AG04450 (cell line): ENCODE measurements around the gene LCE1D. TPM values are rescaled to one million over a fixed set of nuclear protein-coding genes. Genes with fewer than 3 reads are reported as not detected.

Experiments used
- CTCF ChIA-PET: fragments of 300-600, 350-600 bp; formaldehyde crosslinking; extraction: SDS; loops from one replicate; lab custom pipeline; 2022; ENCODE audit warnings: antibody characterized with exemption, inconsistent platforms; lab: Charles Lee
- POLR2A ChIA-PET: fragments of 350-600 bp; formaldehyde crosslinking; extraction: SDS; loops from one replicate; lab custom pipeline; 2021; ENCODE audit warnings: antibody characterized with exemption, inconsistent platforms; lab: Yijun Ruan, JAX
- DNase-seq: peaks from one replicate; pipeline ENCODE4 v3.0.0-alpha.2; 2011; ENCODE audit warnings: low read depth, low spot score
- H3K27ac ChIP-seq: one replicate; pipeline ENCODE4 v1.5.1; 2012; ENCODE audit warnings: low read depth, low read length, control low read depth
- H3K27me3 ChIP-seq: one replicate; pipeline ENCODE4 v1.6.0; 2012; ENCODE audit warnings: low read length; ENCODE audit not compliant: control insufficient read depth, insufficient read depth
- H3K4me3 ChIP-seq: 2 replicates; pipeline ENCODE4 v1.5.1; 2011; ENCODE audit warnings: mild to moderate bottlenecking, low read depth, low read length, control low read depth
- H3K9me3 ChIP-seq: 2 replicates; pipeline ENCODE4 v1.5.1; 2012; ENCODE audit warnings: low read length; ENCODE audit not compliant: control insufficient read depth, insufficient read depth
- polyA plus RNA-seq: library from polyadenylated mRNA; depleted of rRNA; stranded (reverse); fragments of >200 nt; gene quantifications from 2 replicates; pipeline ENCODE4 v1.2.3, GENCODE V29; 2011; rRNA removed
- TF ChIP-seq, protein P1 (sequence below): IDR thresholded peaks from 2 replicates; pipeline ENCODE4 v1.5.1; 2011; ENCODE audit warnings: low read depth, low read length, control low read depth, inconsistent platforms

LCE1D gene
- polyA plus RNA-seq, 1 experiment, result not detected

DNA sequence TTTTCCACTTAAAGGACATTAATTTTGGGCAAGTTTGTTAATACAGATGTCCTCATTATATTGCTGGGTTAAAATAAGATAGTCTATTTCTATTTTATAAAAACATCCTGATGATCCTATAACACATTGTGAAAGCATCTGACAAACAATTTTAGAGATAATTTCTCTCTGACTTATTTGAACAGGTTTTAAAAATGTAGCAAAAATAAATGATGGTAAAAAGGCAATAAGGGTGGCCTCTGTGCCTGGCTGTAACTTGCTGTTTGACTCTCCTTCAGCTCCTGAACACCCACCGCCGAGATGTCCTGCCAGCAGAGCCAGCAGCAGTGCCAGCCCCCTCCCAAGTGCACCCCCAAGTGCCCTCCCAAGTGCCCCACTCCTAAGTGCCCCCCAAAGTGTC, 30.7 kb downstream of the LCE1D start, which contains the start of gene LCE1A:
Gene LCE1A (plus strand): TSS at position 301 of the 400 bp plus-strand sequence. CDS start 0 bp downstream, at position 301.
- no peaks in the 10 kb centered on the region for H3K27me3 ChIP-seq
- CTCF ChIA-PET, result no interaction called here
- DNase-seq, result no peak
- no peak within 1 kb of the TSS for H3K27ac ChIP-seq
- POLR2A ChIA-PET, result no interaction called here
- H3K4me3 ChIP-seq, result no peak within 1 kb of the TSS
- peaks cover 6% of the 10 kb centered on the region; the same call in 1 of the 2 replicates for H3K9me3 ChIP-seq
- TF ChIP-seq, protein P1, sequence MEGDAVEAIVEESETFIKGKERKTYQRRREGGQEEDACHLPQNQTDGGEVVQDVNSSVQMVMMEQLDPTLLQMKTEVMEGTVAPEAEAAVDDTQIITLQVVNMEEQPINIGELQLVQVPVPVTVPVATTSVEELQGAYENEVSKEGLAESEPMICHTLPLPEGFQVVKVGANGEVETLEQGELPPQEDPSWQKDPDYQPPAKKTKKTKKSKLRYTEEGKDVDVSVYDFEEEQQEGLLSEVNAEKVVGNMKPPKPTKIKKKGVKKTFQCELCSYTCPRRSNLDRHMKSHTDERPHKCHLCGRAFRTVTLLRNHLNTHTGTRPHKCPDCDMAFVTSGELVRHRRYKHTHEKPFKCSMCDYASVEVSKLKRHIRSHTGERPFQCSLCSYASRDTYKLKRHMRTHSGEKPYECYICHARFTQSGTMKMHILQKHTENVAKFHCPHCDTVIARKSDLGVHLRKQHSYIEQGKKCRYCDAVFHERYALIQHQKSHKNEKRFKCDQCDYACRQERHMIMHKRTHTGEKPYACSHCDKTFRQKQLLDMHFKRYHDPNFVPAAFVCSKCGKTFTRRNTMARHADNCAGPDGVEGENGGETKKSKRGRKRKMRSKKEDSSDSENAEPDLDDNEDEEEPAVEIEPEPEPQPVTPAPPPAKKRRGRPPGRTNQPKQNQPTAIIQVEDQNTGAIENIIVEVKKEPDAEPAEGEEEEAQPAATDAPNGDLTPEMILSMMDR, result no peak

DNA sequence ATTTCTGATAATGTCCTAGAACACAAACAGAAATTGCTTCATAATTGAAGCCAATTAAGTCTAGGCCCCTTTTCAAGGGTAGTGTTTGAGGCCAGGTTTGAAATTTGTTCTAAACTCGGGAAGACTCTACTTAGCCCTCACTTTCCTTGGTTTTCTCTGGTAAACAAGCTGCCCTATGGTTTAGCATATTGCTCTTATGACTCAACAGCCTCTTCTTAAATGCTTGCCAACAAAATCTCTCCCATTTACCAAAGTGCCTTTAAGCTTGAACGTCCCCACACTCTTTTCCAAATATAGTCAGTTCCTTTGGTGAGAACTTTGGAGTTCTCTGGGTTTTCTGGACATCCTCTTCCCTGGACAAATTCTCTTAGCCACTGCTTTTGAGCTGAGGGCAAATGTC, 40.3 kb downstream of the LCE1D start:
- Histone ChIP-seq H3K4me3 (no peak overlapping the region), H3K27ac (no peak overlapping the region), H3K9me3 (no peaks in the 10 kb centered on the region), H3K27me3 (no peaks in the 10 kb centered on the region)
- TF ChIP-seq, protein P1, result no peak
- POLR2A ChIA-PET, result no interaction called here
- CTCF ChIA-PET, result no interaction called here
- DNase-seq, result no peak

DNA sequence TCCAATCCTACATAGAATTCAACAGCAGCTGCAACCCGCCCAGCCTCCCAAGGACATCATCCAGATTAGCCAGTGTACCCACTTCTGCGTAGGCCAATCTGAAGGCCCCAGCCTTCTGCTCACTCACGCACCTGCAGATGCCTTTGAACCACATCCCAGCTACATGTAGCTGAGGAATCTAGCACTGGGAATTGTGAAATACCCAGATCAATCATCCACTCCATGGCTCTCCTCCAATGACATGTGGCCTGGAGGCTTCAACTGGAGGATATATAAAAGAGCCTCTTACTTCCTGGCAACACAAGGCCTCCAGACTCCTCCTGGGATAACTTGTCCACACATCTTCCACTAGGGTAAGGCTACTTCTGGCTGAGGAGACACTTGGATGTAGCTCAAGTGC, 46.0 kb downstream of the LCE1D start, which contains the start of gene LCE6A:
Gene LCE6A (plus strand): TSS at position 301 of the 400 bp plus-strand sequence. CDS start 665 bp downstream, outside the sequence.
- H3K27ac ChIP-seq, result no peak within 1 kb of the TSS
- TF ChIP-seq, protein P1, result no peak
- POLR2A ChIA-PET, result no interaction called here
- CTCF ChIA-PET, result no interaction called here
- no peaks in the 10 kb centered on the region for H3K9me3 ChIP-seq
- H3K4me3 ChIP-seq, result no peak within 1 kb of the TSS
- no peaks in the 10 kb centered on the region for H3K27me3 ChIP-seq
- no peak for DNase-seq

Other genes with a start within 250 kb of the LCE1D start
- gene LCE3E, start 229.9 kb upstream of the LCE1D start, polyA plus RNA-seq, result not detected in 2 replicates
- gene LCE3D, start 216.2 kb upstream of the LCE1D start, polyA plus RNA-seq, result not detected in 2 replicates
- gene LCE3C, start 196.5 kb upstream of the LCE1D start, polyA plus RNA-seq, result not detected in 2 replicates
- gene LCE3B, start 182.9 kb upstream of the LCE1D start, polyA plus RNA-seq, result not detected in 2 replicates
- not detected in 2 replicates for gene LCE3A, start 173.6 kb upstream of the LCE1D start, polyA plus RNA-seq
- gene LCE2D, start 133.3 kb upstream of the LCE1D start, polyA plus RNA-seq, result not detected in 2 replicates
- not detected in 2 replicates for gene LCE2C, start 121.4 kb upstream of the LCE1D start, polyA plus RNA-seq
- gene LCE2B, start 110.6 kb upstream of the LCE1D start, polyA plus RNA-seq, result not detected in 2 replicates
- not detected in 2 replicates for gene LCE2A, start 98.4 kb upstream of the LCE1D start, polyA plus RNA-seq
- gene LCE4A, start 88.6 kb upstream of the LCE1D start, polyA plus RNA-seq, result not detected in 2 replicates
- not detected in 2 replicates for gene KPRP, start 38.7 kb upstream of the LCE1D start, polyA plus RNA-seq
- not detected in 2 replicates for gene LCE1F, start 21.6 kb upstream of the LCE1D start, polyA plus RNA-seq
- not detected in 2 replicates for gene LCE1E, start 10.5 kb upstream of the LCE1D start, polyA plus RNA-seq
- gene LCE1C, start 9.9 kb downstream of the LCE1D start, polyA plus RNA-seq, result not detected in 2 replicates
- not detected in 2 replicates for gene LCE1B, start 15.2 kb downstream of the LCE1D start, polyA plus RNA-seq
- gene LCE1A, start 30.8 kb downstream of the LCE1D start, polyA plus RNA-seq, result not detected in 2 replicates
- gene LCE6A, start 46.1 kb downstream of the LCE1D start, polyA plus RNA-seq, result not detected in 2 replicates
- not detected in 2 replicates for gene LCE7A, start 63.3 kb downstream of the LCE1D start, polyA plus RNA-seq
- gene SMCP, start 81.6 kb downstream of the LCE1D start, polyA plus RNA-seq, result not detected in 2 replicates
- not detected in 2 replicates for gene IVL, start 111.8 kb downstream of the LCE1D start, polyA plus RNA-seq
- gene SPRR5, start 150.5 kb downstream of the LCE1D start, polyA plus RNA-seq, result not detected in 2 replicates
- gene SPRR4, start 173.9 kb downstream of the LCE1D start, polyA plus RNA-seq, result not detected in 2 replicates
- not detected in 2 replicates for gene SPRR1A, start 187.4 kb downstream of the LCE1D start, polyA plus RNA-seq
- gene SPRR3, start 205.0 kb downstream of the LCE1D start, polyA plus RNA-seq, result not detected in 2 replicates
- gene SPRR1B, start 234.5 kb downstream of the LCE1D start, polyA plus RNA-seq, result not detected in 2 replicates
- gene SPRR2D, start 244.4 kb downstream of the LCE1D start, polyA plus RNA-seq, result not detected in 2 replicates